Measurements from ENCODE around the gene RASEF.
"Not testable (repeated sequence)": the region's sequence is repeated elsewhere in the genome, so short reads cannot be mapped to it uniquely, and the experiment has no call there.

The RASEF gene

DNA sequence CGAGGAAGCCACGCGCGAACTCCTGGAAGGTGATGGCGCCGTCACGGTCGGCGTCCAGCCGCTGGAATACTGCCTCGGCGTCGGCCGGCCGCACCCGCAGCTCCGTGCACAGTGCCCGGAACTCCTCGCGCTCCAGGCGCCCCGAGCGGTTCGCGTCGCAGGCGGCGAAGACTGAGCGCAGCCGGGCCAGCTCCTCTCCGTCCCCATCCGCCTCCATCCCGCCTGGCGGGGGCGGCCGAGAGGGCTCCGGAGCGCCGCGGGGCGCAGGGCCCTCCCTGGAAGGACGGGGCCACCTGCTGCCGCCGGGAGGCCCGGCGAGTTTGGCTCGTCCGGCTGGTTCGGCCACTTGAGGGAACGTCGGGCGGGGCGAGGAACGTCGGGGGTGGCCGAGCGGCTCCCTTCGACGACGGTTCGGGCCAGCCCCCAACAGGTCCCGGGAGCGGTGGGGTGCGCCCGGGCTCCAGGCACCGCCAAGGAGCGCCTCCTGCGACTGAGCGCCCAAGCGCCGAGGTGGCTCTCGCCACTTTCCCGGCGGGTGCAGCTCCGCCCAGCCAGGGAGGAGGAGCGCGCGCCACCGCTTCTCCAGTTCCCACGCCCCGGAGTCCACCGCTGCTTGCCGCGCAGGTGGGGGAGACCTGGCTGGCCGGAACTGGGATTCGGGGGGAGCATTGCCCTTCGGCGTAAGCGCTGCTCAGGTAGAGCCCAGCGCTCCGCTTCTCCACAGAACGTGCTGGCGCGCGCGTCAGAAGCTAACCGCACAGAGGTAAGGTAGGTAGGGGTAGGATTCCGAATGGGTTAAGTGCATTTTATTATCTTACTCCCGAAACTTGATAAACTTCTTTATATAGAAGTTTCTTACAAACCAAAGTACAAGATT lies at the start of gene RASEF:
Gene RASEF, minus strand, starts transcription at position 492 of the 877 bp plus-strand sequence. Its CDS starts 275 bp downstream, at position 217.
- DNase-seq (ENCODE audit: low read depth in 2 of 3, low spot score in 1 of 3) = no peak

DNA sequence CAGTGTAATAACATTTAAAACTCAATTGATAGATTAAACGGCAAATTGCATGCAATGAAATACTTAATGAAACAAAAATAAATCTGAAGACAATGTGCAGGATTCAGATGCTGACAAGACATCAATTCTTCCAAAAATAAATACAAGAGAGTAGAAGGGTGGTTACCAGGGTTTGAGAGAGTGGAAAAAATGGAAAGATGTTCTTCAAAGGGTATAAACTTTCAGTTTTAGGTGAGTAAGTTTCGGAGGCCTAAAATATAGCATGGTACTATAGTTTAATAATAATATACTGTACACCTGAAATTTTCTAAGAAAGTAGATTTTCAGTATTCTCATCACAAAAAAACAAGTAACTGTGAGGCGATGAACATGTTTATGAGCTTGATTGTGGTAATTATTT lies 48.2 kb upstream of the RASEF start:
- DNase-seq (ENCODE audit: low read depth in 2 of 3, low spot score in 1 of 3) = no peak

DNA sequence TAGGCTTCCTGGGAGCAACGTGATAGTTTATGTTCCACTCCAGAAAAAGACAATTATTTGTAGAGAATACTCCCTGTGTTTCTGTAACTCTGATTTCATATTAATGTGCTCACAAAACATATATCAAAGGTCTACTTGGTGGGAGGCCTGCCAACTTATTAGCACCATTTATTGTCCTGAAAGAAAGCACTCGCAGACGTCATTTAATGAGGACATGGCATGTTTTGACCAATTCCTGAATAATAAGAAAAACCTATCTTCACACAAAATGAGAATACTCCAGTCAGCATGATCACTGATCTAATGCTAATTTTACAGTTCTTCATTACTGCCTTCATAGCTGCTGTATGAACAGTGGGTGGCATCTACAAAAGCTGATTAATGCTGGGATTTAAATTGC lies 46.4 kb upstream of the RASEF start:
- no peak for DNase-seq (ENCODE audit: low read depth in 2 of 3, low spot score in 1 of 3)

DNA sequence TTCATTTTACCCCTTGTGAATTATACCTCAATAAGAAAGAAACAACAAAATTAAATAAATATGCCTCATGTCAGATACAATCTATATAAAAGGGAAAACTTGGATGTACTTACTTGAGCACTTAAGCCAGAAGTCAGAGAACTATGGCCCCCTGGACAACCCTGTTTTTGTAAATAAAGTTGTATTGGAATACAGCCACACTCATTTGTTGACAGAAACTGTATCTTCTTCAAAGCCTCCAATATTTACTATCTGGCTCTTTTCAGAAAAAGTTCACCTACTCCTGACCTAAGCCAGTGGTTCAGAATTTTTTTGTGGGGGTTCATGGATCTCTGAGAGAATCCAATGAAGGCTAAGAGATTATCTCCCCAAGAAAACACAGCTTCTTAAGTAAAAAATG lies 45.3 kb upstream of the RASEF start:
- DNase-seq (ENCODE audit: low read depth in 2 of 3, low spot score in 1 of 3) = no peak

DNA sequence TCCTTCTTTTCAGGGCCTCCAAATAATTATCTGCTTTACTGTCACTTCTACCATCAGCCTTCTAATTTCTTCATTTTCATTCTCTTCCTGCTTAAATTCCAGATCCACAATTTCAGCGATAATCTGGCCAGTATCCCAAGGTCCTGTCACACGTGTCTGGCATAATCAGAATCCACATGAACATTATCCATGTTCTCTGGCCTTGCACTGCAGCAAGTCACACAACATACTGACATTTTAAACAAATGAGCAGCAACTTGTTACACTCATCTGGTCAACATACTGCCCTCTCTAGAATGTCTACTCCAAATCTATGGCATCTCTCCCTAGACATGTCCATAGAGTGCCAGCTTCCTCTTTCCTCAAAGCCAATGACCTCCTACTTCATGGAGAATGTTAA lies 43.8 kb upstream of the RASEF start:
- DNase-seq (ENCODE audit: low read depth in 2 of 3, low spot score in 1 of 3) = no peak

DNA sequence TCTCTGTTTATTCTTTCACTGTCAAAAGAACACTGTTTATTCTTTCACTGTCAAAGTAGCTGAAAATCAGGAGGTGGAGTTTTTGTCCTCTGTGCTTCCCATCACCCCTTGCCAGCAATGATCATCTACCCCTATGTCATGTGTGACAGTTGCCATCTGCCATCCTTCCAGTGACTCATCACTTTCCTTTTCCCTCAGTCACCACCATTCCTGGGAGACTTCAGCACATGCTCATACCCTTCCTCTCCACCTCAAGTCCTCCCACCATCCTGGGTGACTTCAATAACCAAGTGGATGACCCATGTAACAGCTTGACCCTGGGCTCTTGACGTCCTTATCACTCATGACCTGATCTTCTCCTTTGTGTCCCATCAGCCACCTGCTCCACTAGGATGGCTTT lies 43.3 kb upstream of the RASEF start:
- DNase-seq (ENCODE audit: low read depth in 2 of 3, low spot score in 1 of 3) = no peak

DNA sequence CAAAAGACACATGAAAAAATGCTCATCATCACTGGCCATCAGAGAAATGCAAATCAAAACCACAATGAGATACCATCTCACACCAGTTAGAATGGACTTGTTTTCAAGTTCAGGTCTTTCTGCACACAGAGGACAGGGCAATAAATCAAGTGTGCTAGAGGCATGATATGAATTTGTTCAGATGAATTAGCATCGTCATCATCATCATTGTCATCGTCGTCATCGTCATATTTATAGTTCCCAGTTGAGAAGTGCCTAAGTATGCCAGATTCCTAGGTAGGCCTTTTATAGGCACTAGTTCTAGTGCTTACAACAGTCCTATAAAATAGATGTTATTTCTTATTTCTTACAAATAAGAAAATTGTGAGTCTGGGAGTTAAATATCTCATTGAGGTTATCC lies 34.7 kb upstream of the RASEF start:
- DNase-seq (ENCODE audit: low read depth in 2 of 3, low spot score in 1 of 3) = no peak

DNA sequence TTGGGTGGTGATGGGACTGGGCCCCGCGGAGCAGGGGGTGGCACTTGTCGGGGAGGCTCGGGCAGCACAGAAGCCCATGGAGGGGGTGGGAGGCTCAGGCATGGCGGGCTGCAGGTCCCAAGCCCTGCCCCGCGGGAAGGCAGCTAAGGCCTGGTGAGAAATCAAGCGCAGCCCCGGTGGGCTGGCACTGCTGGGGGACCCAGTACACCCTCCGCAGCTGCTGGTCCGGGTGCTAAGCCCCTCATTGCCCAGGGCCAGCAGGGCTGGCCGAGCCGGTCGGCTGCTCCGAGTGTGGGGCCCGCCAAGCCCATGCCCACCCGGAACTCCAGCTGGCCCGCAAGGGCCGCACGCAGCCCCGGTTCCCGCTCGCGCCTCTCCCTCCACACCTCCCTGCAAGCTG lies 30.4 kb upstream of the RASEF start:
- DNase-seq (ENCODE audit: low read depth in 2 of 3, low spot score in 1 of 3) = not testable (repeated sequence)

DNA sequence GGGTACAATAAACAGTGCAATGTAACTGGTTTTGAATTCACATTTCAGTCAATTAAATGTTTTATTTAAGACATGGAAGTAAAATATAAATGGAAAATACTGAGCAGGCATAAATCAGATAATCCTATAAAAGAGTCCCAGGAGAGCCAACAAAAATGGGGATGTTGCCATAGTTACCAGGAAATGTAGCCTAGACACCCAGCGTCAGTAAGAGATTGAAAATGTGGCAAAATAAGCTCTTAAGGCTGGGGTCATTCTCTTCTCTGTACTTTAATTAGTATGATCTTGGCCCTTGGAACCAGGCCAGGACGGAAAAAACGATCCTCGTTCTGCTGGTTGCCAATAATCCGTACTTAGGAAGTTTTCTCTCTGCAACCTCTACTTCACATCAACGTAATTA lies 18.9 kb upstream of the RASEF start:
- DNase-seq (ENCODE audit: low read depth in 2 of 3, low spot score in 1 of 3) = no peak

DNA sequence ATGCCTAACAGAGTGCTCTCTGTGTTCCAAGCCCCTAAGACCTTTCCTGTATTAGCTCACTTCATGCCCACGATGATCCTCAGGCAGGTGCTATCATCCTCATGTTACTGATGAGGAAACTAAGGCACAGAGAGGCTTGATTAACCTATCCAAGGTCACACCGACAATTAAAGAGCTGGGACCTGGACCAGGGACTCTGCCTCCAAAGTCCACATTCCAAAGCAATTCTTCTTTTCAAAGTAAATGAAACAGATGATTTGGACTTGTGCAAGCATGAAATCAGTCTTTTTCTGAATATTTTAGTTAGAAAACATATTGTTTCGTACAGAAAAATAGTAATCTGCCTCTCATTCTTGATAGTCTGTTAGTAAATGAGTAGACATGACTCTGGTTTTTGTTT lies 18.1 kb upstream of the RASEF start:
- no peak for DNase-seq (ENCODE audit: low read depth in 2 of 3, low spot score in 1 of 3)

DNA sequence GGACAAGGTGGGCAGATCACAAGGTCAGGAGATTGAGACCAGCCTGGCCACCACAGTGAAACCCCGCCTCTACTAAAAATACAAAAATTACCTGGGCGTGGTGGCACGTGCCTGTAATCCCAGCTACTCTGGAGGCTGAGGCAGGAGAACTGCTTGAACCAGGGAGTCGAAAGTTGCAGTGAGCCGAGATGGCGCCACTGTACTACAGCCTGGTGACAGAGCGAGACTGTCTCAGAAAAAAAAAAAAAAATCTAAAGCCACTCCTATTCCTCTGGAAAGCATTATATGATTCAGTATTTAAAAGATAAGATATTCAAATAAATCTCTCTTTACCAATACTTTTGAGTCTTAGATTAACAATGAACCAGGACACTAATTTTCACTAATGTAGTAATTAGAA lies 13.0 kb upstream of the RASEF start:
- DNase-seq (ENCODE audit: low read depth in 2 of 3, low spot score in 1 of 3) = not testable (repeated sequence)

DNA sequence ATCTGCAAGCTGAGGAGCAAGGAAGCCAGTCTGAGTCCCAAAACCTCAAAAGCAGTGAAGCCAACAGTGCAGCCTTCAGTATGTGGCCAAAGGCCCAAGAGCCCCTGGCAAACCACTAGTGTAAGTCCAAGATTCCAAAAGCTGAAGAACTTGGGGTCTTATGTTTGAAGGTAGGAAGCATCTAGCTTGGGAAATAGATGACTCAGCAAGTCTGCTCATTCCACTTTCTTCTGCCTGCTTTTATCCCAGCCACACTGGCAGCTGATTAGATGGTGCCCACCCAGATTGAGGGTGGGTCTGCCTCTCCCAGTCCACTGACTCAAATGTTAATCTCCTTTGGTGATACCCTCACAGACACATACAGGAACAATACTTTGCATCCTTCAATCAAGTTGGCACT lies 9.6 kb upstream of the RASEF start:
- not testable (repeated sequence) for DNase-seq (ENCODE audit: low read depth in 2 of 3, low spot score in 1 of 3)

DNA sequence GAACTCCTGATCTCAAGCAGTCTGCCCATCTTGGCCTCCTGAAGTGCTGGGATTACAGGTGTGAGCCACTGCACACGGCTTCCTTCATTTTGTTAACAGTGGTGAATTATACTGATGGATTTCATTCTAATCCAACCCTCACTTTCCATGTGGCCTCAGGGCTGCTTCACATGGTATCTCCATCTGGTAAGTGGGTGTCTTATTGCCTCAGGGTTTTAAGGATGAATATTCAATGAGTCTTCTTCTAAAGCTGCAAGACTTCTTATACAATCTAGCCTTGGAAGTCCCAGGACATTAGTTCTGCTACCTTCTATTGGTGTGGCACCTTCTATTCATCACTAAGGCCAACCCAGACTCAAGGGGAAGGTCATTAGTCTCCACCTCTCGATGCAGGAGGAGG lies 8.7 kb upstream of the RASEF start:
- no peak for DNase-seq (ENCODE audit: low read depth in 2 of 3, low spot score in 1 of 3)

DNA sequence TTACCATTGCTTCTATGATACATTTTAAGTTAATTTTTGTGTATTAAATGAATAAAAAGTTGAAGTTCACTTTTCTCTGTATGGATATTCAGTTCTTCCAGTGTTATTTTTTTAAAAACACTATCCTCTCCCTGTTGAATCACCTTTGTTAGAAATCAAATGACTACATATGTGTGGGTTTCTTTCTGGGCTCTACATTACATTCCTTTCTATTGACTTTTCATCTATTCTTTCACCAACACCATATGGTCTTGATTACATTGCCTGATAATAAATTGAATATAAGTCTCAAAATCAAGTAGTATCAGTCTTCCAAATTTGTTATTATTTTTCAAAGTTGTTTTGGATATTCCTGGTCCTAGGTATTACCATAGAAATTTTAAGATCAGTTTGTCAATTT lies 7.3 kb upstream of the RASEF start:
- no peak for DNase-seq (ENCODE audit: low read depth in 2 of 3, low spot score in 1 of 3)

DNA sequence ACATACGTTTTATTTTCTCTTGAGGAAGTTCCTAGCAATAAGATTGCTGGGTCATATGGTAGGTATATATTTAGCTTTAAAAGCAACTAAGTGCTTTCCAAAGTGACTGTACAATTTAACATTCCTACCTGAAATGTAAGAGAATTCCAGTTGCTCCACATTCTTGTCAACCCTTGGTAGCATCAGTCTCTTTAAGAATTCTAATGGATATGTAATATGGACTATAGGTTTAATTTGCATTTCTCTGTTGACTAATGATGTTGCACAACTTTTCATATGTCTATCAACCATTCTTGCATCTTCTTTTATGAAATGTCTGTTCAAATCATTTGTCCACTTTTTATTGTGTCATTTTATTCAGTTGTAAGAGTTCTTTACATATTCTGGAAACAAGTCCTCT lies 6.7 kb upstream of the RASEF start:
- DNase-seq (ENCODE audit: low read depth in 2 of 3, low spot score in 1 of 3) = no peak

DNA sequence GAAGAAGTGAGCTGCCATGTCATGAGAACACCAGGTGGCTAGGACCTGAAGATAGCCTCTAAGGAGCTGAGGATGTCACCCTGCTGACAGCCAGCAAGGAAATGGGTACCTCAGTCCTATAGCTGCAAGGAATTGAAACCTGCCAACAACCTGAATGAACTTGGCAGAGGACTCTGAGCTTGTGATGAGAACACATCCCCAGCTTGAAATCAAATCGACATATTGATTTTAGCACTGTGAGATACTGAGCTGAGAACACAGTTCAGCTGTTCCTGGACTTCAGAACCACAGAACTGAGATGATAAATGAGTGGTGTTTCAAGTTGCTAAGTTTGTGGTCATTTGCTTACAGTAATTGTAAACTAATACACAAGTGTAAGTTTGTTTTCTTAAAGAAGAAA lies 5.5 kb upstream of the RASEF start:
- no peak for DNase-seq (ENCODE audit: low read depth in 2 of 3, low spot score in 1 of 3)

DNA sequence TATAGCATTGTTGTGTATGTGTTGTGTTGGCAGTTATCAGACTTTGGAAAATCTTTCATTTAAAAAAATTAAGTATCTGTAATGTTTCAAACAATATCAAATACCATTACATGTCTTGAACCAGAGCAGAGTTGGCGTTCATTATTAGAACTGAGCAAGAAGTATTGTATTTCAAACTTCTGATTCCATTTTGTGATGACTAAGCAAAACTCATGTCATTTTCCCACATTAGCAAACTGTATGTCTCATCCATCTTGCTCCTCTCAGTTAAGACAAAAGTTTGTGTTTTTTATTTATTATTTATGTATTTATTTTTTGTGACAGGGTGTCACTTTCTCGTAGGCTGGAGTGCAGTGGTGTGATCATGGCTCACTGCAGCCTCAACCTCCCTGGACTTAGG lies 4.6 kb upstream of the RASEF start:
- no peak for DNase-seq (ENCODE audit: low read depth in 2 of 3, low spot score in 1 of 3)

DNA sequence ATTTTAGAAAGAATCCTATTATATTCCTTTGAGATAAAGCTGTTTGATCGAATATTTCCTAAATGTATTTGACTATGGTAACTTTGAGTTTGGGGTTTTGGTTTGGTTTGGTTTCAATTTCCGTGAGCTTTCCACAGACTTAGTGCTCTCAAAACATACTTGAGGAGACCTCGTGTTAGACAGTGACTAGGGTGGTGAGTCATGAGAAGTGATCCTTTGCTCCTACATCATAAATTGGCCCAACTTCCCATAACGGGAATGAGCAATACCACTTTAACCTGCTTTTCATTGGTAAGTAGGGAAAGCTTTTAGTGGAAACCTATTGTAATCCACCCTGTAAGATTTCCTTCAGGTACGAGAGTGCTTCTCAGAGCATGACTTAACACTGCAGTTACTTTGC lies 3.8 kb upstream of the RASEF start:
- no peak for DNase-seq (ENCODE audit: low read depth in 2 of 3, low spot score in 1 of 3)

DNA sequence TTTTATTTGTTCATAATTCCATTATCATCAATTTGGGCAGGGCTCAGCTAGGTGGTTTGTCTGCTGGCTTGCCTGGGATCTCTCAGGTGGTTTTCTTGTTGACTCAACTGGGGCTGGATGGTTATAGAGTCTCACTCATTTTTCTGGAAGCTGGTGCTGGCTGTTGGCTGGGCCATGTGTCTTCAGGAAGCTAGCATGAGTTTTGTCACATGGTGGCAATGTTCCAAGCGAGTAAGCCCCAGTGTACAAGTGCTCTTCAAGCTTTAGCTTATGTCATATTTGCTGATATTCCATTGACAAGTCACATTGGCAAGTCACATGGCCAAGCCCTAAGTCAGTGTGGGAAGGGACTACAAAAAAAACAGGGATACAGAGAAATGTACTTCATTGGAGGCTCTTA lies 2.3 kb upstream of the RASEF start:
- DNase-seq (ENCODE audit: low read depth in 2 of 3, low spot score in 1 of 3) = no peak

DNA sequence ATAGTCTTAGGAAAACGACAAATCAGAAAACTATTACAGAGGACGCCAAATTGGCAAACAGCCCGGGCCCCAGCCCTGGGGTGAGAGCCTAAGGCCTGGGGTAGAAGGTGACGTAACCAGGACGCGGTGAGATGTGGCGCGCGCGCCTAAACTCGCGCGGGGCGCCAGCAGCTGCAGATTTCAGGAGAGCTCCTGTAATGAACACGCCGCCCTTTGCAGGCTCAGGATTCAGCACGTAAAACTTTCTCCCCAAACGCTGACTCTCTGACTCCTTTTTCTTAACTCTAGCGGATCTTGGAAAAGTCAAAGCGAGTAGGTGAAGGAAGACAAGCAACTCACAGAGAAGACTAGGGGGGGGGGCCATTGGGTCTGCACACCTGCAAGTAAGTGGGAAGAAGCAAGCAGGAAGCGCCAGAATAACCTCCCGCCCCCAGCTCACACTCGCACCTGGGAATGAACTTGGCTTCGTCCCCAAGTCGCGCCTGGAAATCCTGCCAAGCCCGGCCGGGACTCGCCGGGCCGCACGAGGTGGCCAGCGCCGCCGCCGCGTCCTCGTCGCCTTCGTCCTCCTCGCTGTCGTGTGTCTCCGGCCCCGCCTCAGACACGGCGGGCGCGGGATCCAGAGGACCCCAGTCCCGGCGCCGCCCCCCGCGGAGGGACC lies 822 bp downstream of the RASEF start:
- no peak for DNase-seq (ENCODE audit: low read depth in 2 of 3, low spot score in 1 of 3)

DNA sequence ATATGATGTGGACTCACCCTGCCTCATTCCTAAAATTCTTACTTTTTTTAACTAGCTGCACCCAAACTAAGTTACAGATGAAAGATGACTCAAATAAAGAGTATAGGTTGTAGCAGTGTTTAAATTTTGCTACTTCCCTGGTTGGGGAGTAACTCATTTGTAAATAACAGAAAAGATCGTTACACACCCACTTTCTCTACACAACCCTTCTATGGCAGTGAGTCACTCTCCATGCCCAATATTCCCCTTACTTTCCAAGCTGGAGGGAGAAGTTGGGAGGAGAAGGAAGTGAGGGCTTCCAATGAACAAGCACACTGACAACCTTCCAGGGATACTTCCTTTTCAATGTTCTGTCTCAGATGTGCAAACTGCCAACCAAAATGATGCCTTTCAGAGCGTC lies 1.9 kb downstream of the RASEF start:
- no peak for DNase-seq (ENCODE audit: low read depth in 2 of 3, low spot score in 1 of 3)

DNA sequence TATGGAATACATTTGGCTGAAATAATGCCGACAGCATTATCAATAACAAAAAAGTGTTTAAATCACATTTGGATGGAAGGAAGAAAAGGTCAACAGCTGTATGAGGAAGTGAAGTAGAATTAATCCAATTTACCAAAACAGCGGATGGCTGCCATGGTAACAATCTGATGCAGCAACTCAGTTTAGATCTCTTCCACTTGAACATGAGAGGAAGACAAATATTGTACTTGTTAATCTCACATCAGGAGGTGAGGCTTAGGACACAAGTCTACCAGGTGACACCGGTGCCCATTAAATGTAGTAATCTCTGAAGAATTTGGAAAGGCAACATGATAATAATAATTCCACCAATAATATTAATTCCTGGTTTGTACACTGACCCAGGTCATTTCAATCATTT lies 2.4 kb downstream of the RASEF start:
- DNase-seq (ENCODE audit: low read depth in 2 of 3, low spot score in 1 of 3) = no peak

DNA sequence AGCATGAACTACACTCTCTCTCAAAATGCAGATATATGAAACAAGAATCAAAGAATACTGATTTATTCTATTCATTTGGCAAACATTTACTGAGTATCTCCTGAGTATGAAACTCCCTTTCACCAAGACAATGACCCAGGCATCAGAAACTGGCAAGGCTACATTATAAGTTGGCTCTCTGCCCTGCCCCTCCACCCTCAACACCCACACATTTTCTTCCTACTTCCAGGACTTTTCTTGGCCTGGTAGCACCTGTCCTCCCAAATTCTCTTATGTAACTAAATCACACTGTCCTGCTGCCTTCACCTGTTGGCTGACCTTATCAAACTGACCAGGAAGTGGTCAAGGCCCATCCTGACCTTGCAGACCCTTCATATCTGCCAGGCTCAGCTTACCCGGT lies 3.5 kb downstream of the RASEF start:
- no peak for DNase-seq (ENCODE audit: low read depth in 2 of 3, low spot score in 1 of 3)

Measured in stimulated activated CD4-positive, alpha-beta T cell treated with anti-CD3 and anti-CD28 coated beads, Interleukin-12 subunit alpha, Interleukin-12 subunit beta, amount 100 ng/mL, for 48 hours (primary cell).